GM18511 (cell line): ENCODE results near the gene ESAM.
A peak's percentile ranks its signal among the peaks of the same experiment; 100 is the strongest.
"Not testable (repeated sequence)": the region's sequence is repeated elsewhere in the genome, so short reads cannot be mapped to it uniquely, and the experiment has no call there.

ENCODE experiments used
- ATAC-seq: cut with Tn5 transposase; IDR thresholded peaks from one replicate; pipeline ENCODE4 v1.9.1; 2021; ENCODE audit warnings: mild to moderate bottlenecking, moderate library complexity; ENCODE audit not compliant: unreplicated experiment

Gene ESAM

DNA sequence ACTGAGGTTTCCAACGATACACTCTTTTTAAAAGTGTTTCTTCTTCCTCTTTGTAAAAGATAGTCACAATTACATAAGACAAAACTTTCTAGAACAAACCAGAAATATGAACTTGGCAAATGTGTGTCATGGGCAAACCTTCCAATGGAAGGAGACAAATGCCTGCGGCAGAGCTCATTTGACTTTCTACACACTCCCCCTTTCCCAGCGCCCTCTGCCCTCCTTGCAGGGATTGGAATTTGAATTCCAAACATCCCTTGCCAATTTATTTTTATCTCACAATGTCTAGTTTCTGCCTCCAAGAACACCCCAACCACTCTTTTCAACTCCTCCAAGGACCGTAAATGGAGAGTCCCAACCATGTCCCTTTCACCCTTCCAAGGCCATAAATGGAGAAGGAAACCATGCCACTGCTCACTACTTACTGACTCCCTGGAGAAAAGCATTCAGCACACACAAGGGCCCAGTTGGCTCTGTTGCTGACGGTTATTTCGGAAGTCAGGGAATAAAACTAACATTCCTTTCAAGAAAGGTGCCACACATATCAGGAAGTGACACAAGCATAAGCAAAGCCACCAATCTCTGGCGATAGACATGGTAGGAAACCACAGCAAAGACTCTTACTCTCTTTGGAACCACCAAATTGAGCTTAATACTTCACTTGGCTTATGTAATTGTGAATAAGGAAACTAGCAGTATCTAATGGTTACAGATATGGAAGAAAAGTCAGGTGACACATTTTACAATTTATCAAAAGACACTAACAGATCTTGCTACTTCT, 15.0 kb upstream of the ESAM start:
- ATAC-seq, result no peak

DNA sequence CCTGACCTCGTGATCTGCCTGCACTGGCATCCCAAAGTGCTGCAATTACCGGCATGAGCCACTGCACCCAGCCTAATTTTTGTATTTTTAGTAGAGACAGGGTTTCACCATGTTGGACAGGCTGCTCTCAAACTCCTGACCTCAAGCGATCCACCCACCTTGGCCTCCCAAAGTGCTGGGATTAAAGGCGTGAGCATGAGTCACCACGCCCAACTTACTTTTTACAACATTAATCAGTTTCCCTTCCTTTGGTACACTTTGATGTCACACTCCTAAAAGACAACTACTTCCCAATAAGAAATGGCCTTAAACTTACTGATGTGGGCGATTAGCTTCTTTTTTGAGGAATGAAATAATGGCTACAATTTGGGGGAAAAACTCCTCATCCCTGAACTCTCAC, 8.9 kb upstream of the ESAM start:
- ATAC-seq, result not testable (repeated sequence)

DNA sequence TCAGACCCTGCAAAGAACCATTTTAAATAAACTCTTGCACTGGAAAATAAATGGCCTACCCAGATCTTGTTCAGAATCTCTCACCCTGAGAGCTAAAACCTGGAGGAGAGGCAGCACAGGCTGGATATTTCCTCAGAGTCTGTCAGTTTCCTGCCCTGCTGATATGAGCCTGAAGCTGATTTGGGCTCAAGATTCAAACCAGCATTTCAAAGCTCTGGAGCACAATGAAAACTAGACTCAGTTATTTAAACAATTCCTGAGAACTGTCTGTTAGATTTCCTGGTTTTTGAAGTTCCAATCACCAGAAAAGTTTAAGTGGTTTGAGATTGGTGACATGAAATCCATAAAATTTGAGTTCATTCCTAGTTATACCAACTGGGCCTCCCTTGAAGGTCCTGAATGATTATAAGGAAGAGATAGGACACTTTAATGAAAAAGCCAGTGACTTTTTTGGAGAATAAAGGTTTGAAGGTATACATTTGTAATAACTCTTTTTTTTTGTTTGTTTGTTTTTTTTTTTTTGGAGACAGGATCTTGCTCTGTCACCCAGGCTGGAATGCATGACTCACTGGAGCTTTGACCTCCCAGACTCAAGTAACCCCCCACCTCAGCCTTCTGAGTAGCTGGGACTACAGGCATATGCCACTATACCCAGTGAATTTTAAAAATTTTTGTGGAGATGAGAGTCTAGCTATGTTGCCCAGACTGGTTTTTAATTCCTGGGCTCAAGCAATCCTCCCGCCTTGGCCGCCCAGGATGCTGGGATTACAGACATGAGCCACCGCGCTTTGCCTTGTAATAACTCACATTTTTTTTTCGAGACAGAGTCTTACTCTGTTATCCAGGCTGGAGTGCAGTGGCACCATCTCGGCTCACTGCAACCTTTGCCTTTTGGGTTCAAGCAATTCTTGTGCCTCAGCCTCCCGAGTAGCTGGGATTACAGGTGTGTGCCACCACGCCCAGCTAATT, 8.0 kb upstream of the ESAM start:
- ATAC-seq, result no peak

GRCh38 chr11:124768914-124769313, 6.8 kb upstream of the ESAM start:
- no peak for ATAC-seq

GRCh38 chr11:124766156-124766555, 4.1 kb upstream of the ESAM start:
- ATAC-seq, result no peak

- ATAC-seq, result peak; percentile 23
Measured at GRCh38 chr11:124763156-124763947, 1.3 kb upstream of the ESAM start.

DNA sequence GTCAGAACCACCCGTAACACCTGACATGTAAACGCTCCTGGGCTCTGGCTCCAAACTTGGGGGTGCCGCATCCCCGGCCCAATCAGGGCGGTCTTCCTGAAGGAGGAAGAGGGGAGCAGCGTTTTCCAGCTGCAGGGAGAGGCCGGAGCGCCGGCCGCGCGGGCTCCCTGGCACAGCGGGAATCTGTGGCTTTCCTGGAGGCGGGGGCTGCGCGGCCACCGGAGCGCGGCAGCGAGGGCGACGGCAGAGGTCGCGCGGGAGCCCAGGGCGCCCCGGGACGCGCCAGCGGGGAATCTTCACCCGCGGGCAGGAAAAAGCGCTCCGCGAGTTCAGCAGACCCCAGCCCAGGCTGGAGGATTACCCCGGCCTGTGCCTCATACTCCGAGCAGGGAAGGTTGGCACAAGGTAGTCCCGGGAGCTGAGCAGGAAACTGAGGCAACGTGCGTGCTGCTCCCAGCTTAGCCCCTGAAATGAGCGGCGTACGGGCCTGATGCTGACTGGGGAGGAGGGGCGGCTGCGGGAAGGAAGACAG, 600 bp upstream of the ESAM start:
- peak; percentile 9 for ATAC-seq

DNA sequence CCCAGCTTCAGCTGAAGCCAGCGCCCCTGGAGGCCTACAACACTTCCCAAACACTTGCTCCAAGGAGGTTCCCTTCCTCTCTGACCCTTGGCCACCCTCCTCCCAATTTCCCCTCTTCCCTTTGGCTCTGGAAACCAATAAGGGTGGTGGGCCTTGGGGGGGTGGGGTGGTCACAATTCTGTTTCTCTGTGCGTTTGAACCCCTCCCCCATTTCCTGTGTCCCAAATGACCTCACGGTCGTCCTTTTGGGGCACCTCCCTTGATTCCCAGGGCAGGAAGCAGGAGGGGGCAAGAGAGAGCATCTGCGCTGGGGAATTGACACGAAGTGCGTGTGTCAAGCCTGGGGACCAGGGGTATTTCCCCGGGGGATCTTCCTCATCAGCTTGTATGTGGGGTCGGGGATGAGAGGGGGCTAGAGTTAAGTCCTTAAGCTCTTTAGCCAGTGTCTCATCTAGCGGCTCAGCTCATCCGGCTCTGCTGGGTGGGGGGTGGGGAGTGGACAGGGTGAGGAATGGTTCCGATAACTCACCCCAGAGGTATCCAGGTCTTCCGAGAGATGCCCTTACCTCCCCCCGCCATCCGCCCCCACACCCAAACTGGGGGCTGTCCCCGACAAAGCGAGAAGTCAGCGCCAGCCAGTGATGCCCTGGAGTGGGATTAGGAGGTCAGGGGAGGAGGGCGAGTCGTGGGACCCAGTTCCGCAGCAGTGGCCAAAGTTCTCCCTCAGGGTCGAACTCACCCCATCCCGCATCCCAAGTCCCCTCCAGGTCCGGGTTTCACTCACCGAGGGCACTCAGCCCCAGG, 587 bp downstream of the ESAM start:
- ATAC-seq, result peak; percentile 1

DNA sequence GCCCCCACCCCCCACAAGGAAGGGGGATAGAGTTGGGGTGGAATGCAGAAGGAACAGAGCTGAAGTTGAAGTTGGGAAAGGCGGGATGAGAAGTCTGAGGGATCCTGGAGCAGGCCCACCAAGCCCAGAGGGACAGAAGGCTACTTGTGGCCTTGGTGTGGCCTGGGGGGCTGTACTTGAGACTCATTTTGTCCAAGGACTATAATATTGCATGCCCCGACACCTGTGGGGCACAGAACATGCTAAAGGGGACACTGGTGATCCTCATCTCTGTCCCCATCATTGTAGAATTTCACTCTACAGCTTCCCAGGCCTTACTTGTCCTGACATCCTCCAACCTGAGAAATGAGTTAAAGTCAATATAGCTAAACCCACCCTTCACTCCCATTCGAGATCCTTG, 1.3 kb downstream of the ESAM start:
- ATAC-seq, result no peak

DNA sequence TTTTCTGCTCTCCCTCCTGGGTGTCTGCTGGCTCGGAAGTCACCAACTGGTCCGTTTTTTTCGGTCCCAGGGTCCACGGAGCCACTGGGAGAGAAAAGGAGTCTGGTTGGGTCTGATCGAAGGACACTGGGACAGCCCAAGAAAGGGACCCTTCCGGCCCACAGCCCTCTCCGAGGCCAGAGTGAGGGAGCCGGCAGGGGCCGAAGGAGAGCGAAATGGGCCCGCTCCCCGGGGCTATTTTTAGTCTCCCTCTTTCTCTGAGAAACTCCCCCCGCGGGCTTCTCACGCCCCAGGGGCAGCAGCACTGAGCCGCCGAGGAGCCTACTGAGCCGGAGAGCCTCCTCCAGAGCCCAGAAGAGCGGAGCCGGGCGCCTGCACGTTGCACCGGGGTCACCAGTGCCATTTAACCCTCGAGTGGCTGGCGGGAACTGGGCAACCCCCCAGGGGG, 1.9 kb downstream of the ESAM start:
- peak; percentile 41 for ATAC-seq

- peak; percentile 22 for ATAC-seq
Measured at GRCh38 chr11:124759266-124760204, 2.6 kb downstream of the ESAM start.

DNA sequence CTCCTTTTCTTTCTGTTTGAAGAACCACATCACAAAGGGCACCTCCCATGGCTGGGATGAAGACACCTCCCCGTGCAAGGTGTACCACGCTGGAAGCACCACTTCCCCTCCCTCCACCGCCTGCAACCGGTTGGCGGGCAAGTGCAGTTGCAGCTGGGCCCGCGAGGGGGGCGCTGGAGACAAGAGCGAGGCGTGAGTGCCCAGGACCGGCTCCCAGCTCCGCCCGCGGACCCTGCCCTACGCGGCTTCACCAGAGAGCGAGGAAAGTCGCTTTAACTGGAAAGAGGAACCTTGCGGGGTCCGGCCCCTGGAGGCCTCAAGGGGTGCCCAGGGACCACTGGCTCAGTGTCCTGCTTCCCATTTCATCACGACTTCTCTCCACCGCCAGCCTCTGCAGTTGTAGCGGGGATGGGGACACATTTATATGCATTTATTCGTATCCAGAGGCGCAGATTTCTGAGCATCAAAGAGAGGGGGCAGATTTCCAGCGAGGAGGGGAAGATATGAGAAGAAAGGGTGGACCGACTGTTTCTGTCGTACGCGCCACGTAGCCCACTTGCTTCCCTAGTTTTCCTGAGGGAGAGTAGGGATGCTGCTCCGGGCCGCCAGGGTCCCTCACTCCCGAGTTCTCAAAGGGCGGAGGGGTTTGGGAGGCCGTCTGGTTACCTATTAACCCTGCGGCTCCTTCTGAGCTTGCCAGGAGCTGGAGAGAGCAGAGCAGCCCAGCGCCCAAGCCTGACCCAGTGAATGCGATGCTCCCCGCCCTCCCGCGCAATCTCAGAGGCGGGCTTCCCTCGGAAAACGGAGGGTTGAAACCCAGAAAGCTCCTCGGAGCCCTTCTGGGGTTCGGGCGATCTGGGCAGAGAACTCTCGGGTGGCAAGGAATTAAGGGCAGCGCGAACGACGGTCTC, 3.5 kb downstream of the ESAM start:
- peak; percentile 44 for ATAC-seq

DNA sequence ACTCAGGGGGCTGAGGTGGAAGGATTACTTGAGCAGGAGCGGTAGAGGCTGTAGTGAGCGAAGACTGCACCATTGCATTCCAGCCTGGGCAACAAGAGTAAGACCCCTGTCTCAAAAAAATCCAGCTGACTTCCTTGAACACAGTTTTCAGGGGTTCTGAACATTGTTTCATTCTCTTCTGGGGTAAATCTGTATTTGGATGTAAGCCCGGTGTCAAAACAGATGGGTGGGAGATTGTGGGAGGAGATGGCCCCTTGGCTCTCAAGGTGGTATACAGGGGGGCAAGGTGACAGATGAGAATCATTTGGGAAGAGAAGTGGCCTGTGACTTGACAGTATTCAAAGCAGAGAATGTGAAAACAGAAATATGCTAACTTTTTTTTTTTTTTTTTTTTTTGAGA, 4.8 kb downstream of the ESAM start:
- ATAC-seq, result no peak

GRCh38 chr11:124756753-124757227, 5.3 kb downstream of the ESAM start:
- ATAC-seq, result no peak

DNA sequence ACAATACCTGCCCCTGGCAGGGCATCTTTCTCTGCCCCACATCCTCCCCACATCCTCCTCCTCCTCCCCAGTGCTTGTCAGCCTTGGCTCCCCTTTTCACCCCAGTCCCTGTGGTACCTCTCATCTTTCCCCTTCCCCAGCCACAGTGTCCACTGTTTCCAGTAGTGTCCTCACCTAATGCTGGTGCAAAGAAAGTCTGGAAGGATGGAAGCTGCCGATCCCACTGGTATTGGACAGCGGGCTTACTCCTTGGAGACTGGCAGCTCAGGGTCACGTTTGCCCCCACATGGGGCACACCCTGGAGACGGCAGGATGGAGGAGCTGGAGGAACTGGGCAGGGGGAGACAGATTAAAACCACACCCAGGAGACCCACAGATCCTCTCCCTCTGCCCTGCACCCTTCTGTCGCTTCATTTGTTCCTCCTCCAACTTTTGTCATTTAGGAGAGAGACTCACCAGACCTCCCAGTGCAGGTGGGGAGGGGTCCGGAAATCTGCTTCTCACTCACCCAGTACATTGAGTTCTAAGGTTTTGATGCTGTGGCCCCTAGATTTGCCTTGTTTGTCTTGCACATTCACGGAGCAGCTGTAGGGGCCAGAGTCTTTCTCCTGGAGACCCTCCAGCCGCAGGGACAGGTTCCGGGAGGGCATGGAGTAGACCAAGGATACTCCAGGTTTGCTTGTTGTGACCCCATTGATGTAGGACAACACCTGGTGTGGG, 5.9 kb downstream of the ESAM start:
- ATAC-seq, result no peak

DNA sequence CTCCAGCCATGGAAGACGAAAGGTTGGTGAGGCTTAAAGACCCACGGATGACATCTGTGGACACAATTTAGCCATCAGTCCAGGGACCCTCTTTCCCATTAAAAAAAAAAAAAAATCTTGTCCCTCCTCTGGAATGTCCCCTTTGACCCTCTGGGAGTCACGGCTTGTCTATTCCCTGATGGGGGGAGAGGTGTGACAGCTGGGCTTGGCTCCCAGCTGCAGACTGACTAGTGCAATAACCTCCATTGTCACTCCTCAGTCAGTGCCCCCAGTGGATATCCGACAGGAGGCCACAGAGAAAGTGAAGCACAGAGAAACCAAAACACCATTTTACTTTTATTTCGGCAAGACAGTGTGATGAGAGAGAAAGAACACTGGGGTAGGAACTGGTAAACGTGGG, 7.4 kb downstream of the ESAM start:
- no peak for ATAC-seq

- no peak for ATAC-seq
Measured at GRCh38 chr11:124754309-124754708, 7.8 kb downstream of the ESAM start.
